ENCODE results near the gene STRN3.

GRCh38 chr14:30893819-30894218 is 132.4 kb downstream of the STRN3 start:
- TF ChIP-seq EZH2 (IDR thresholded peaks at IDR 0.05) (no peak), POLR2AphosphoS5 (IDR thresholded peaks at IDR 0.05; ENCODE audit: borderline replicate concordance, low read depth, low read length) (no peak), FOXP2 (optimal IDR thresholded peaks at IDR 0.05; ENCODE audit: control extremely low read depth, extremely low read length, insufficient read depth) (no peak)
